GM12878 (cell line): ENCODE measurements around the gene MEIS1. TPM values are rescaled to one million over a fixed set of nuclear protein-coding genes. Genes with fewer than 3 reads are reported as not detected.

Experiments
- ATAC-seq: fragments of 200-7000 bp; cut with Tn5 transposase; 3 replicates; pipeline ENCODE4 v1.9.1; 2020; ENCODE audit warnings: mild to moderate bottlenecking, moderate library complexity
- BruUV-seq: library from RNA; stranded (reverse); fragments of 400-500 nt; replicated peaks from 2 replicates; lab custom pipeline; 2021; lab: Mats Ljungman, UMichigan
- CTCF ChIA-PET: fragments of 300-600 bp; sonication (Branson Sonifier 250); formaldehyde crosslinking; extraction: SDS; loops from one replicate; lab custom pipeline; 2021; ENCODE audit warnings: inconsistent platforms; lab: Yijun Ruan, JAX
- POLR2A ChIA-PET: fragments of 350-600 bp; formaldehyde crosslinking; extraction: SDS; loops from one replicate; lab custom pipeline; 2021; ENCODE audit warnings: inconsistent platforms; lab: Charles Lee
- RAD21 ChIA-PET: fragments of 300-600 bp; sonication (Branson Sonifier 250); formaldehyde crosslinking; loops from one replicate; lab custom pipeline; 2023; ENCODE audit warnings: antibody characterized with exemption; ENCODE audit not compliant: unreplicated experiment; lab: Charles Lee
- SMC1A ChIA-PET: fragments of 300-600 bp; sonication (Branson Sonifier 250); formaldehyde crosslinking; loops from one replicate; lab custom pipeline; 2023; ENCODE audit not compliant: unreplicated experiment, uncharacterized antibody; lab: Charles Lee
- DNase-seq: peaks from one replicate; pipeline ENCODE4 v3.0.0-alpha.2; 2011; ENCODE audit warnings: low read depth, low spot score
- FAIRE-seq: peaks from 3 replicates; lab custom pipeline; 2011; peaks lifted over from hg19 to GRCh38; lab: Jason Lieb, UNC
- H2AFZ ChIP-seq: 2 replicates; pipeline ENCODE4 v1.6.0; 2011; ENCODE audit warnings: low read depth, low read length, control low read depth; ENCODE audit not compliant: control insufficient read depth
- H3K27ac ChIP-seq: 2 replicates; pipeline ENCODE4 v1.5.1; 2011; ENCODE audit warnings: control low read depth; ENCODE audit not compliant: control insufficient read depth, insufficient read depth
- H3K27me3 ChIP-seq, 2 experiments: replicated peaks in 1 of 2; 2 replicates each; pipeline versions ENCODE4 v1.6.0 to v1.6.1; 2011; ENCODE audit warnings: low read length in 1 of 2; ENCODE audit not compliant: control insufficient read depth in 2 of 2, insufficient read depth in 2 of 2
- H3K36me3 ChIP-seq, 2 experiments: 2 replicates each; pipeline ENCODE4 v1.5.1; 2011; ENCODE audit warnings: low read length in 1 of 2; ENCODE audit not compliant: control insufficient read depth in 2 of 2, insufficient read depth in 2 of 2
- H3K4me1 ChIP-seq: 2 replicates; pipeline ENCODE4 v1.6.1; 2011; ENCODE audit warnings: mild to moderate bottlenecking, low read length, moderate library complexity, mixed read lengths; ENCODE audit not compliant: control insufficient read depth, insufficient read depth
- H3K4me2 ChIP-seq: 2 replicates; pipeline ENCODE4 v1.6.0; 2011; ENCODE audit warnings: control low read depth; ENCODE audit not compliant: control insufficient read depth, insufficient read depth
- H3K4me3 ChIP-seq: fragments of 200-600 bp; sonication (generic); 2 replicates; pipeline ENCODE4 v1.5.1; 2016
- H3K79me2 ChIP-seq: 2 replicates; pipeline ENCODE4 v1.6.0; 2011; ENCODE audit warnings: low read length; ENCODE audit not compliant: control insufficient read depth, insufficient read depth
- H3K9ac ChIP-seq: 2 replicates; pipeline ENCODE4 v1.8.0; 2011; ENCODE audit warnings: low read length, control low read depth, mixed read lengths; ENCODE audit not compliant: control insufficient read depth, insufficient read depth
- H3K9me3 ChIP-seq: replicated peaks from 3 replicates; pipeline ENCODE4 v1.5.1; 2011; ENCODE audit warnings: mild to moderate bottlenecking, low read length; ENCODE audit not compliant: control insufficient read depth, insufficient read depth
- H4K20me1 ChIP-seq: 2 replicates; pipeline ENCODE4 v1.6.0; 2011; ENCODE audit not compliant: control insufficient read depth, insufficient read depth
- NFYA ChIP-seq: IDR thresholded peaks from 2 replicates; pipeline ENCODE4 v1.6.1; 2011; ENCODE audit warnings: low read depth, mild to moderate bottlenecking, low read length, improper control_type of control experiment, borderline replicate concordance
- RAD51 ChIP-seq: fragments of 450-650 bp; IDR thresholded peaks from 2 replicates; pipeline ENCODE4 v1.6.1; 2016; ENCODE audit warnings: moderate library complexity, mild to moderate bottlenecking, inconsistent platforms
- TAF1 ChIP-seq: IDR thresholded peaks from 2 replicates; pipeline ENCODE4 v1.6.1; 2011; ENCODE audit warnings: mild to moderate bottlenecking, low read depth, low read length, borderline replicate concordance
- WGBS: methylation state at CpG from one replicate; pipeline ENCODE4 v1.1.6; 2016; ENCODE audit warnings: low lambda C conversion rate; ENCODE audit not compliant: insufficient replicate concordance, insufficient coverage; ENCODE audit errors: missing lambda C conversion rate; 5-methylcytosine and 5-hydroxymethylcytosine counted together
- in situ Hi-C: fragments of 300-500 bp; cut with MboI; formaldehyde crosslinking; loops from 9 replicates; pipeline ENCODE4 v1.14.3; 2018; ENCODE audit warnings: mixed read lengths
- intact Hi-C: fragments of 100-400 bp; cut with micrococcal nuclease; formaldehyde crosslinking; loops from one replicate; pipeline ENCODE4 v1.14.2; 2022; ENCODE audit not compliant: unreplicated experiment
- polyA plus RNA-seq, 11 experiments: library from polyadenylated mRNA; depleted of rRNA in 4 of 11; unstranded in 6 of 11; stranded (reverse) in 5 of 11; fragments of >200 nt; fragmentation: Nextera tagmentation in 4 of 11; fragmentation: Illumina TruSeq in 1 of 11; extraction: Ambion mirVana in 4 of 11; extraction: Trizol in 1 of 11; gene quantifications; 1 replicate in 1 of 11; 2 replicates in 10 of 11; pipeline versions ENCODE4 v1.2.1 to v1.2.3, GENCODE V29; 2011 to 2016; ENCODE audit warnings: inconsistent platforms in 2 of 11, missing spikeins in 2 of 11, low read depth in 1 of 11
- total RNA-seq, 4 experiments: library from RNA; depleted of rRNA in 3 of 4; stranded (reverse); fragments of >200 nt in 3 of 4; fragmentation: Illumina TruSeq in 1 of 4; extraction: Trizol in 1 of 4; gene quantifications; 2 replicates each; pipeline versions ENCODE4 v1.2.1 to v1.2.3, GENCODE V29; 2013 to 2021

MEIS1 gene
- total and polyA plus RNA-seq, 10 of the 15 experiments (the other 5 are each of a cell fraction or from before 2014, with no cell fraction given): 0.04 to 0.31 (median 0.14) TPM; not detected in 6

DNA sequence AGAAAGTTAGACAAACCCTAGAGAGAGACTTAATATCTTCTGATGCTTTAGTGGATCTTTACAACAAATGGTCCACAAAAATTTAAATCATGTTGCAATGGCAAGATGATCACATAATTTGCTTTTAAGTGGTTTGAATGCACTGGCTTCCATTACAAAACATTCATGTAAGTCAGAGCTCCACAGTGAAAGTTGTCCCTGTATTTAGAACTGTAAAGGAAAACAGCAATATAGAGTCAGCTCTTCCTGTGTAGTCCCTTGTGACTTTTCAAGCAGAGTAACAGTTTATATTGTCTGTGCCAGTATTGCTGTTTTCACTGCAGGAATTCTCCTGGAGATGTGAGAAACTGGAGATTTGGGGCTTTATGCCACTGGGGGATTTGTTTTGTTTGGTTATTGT, 77.7 kb downstream of the MEIS1 start:
- SMC1A ChIA-PET: no interaction called here
- BruUV-seq: no TSS peak
- Histone ChIP-seq H3K36me3 (no peaks in the 10 kb centered on the region), H3K4me3 (no peak overlapping the region), H3K79me2 (no peaks in the 10 kb centered on the region), H3K4me1 (no peaks in the 10 kb centered on the region), H3K27me3 (no peaks in the 10 kb centered on the region), H2AFZ (no peak overlapping the region), H3K27ac (no peak overlapping the region)
- ATAC-seq: no peak
- intact Hi-C loops: no loop called here
- in situ Hi-C loops: no loop called here
- no peak for TF ChIP-seq TAF1
- TF ChIP-seq, all 136 proteins: peak for 0
- Histone ChIP-seq H4K20me1 (no peaks in the 10 kb centered on the region), H3K9ac (no peak overlapping the region), H3K9me3 (no peaks in the 10 kb centered on the region), H3K4me2 (no peak overlapping the region)
- ChIA-PET POLR2A (no interaction called here), RAD21 (no interaction called here), CTCF (interaction anchor here (1.0 kb wide), 1 partner anchor 47 kb away, joined by 3 read pairs; no protein-coding TSS in a partner anchor)
- no peak for FAIRE-seq
- no peak for DNase-seq

DNA sequence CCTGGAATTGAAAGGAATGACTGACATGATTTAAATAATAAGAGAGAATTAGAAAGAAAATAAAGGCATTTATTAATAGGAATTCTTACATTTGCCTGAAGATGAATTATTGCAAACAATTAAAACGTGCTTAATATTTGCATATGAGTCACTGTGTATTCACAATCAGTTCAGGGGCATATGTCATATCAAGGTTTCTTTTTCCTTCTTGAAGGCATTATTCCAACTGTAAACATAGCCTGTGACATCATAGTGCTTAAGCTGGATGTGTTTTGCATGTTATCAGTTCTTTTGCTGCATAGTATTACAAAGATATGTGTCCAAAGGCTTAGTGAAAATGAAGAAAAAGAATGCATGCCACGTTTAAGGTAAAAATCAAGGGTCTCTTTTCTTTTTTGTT, 80.8 kb downstream of the MEIS1 start:
- no peak for DNase-seq
- no peak overlapping the region for H3K4me3 ChIP-seq
- no peaks in the 10 kb centered on the region for H3K27me3 ChIP-seq
- intact Hi-C loops (no loop called here), in situ Hi-C loops (no loop called here)
- POLR2A ChIA-PET: no interaction called here
- CTCF ChIA-PET: no interaction called here
- H3K9ac ChIP-seq: no peak overlapping the region
- no peak overlapping the region for H2AFZ ChIP-seq
- H3K4me1 ChIP-seq: no peaks in the 10 kb centered on the region
- H4K20me1 ChIP-seq: no peaks in the 10 kb centered on the region
- BruUV-seq: no TSS peak
- no peak overlapping the region for H3K4me2 ChIP-seq
- WGBS: 0% methylated on average over 2 of the region's 2 CpGs
- H3K27ac ChIP-seq: no peak overlapping the region
- no peak for TF ChIP-seq RAD51
- no peak for TF ChIP-seq NFYA
- no peaks in the 10 kb centered on the region for H3K79me2 ChIP-seq
- SMC1A ChIA-PET: no interaction called here
- FAIRE-seq: no peak
- RAD21 ChIA-PET: no interaction called here
- H3K9me3 ChIP-seq: no peaks in the 10 kb centered on the region
- ATAC-seq: no peak
- H3K36me3 ChIP-seq: no peaks in the 10 kb centered on the region
